GM04504 (cell line): ENCODE data around the gene IL36A.

Experiments used
- DNase-seq: peaks from one replicate; pipeline ENCODE4 v3.0.0-alpha.2; 2012; ENCODE audit warnings: low read depth

Gene IL36A, protein sequence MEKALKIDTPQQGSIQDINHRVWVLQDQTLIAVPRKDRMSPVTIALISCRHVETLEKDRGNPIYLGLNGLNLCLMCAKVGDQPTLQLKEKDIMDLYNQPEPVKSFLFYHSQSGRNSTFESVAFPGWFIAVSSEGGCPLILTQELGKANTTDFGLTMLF

DNA sequence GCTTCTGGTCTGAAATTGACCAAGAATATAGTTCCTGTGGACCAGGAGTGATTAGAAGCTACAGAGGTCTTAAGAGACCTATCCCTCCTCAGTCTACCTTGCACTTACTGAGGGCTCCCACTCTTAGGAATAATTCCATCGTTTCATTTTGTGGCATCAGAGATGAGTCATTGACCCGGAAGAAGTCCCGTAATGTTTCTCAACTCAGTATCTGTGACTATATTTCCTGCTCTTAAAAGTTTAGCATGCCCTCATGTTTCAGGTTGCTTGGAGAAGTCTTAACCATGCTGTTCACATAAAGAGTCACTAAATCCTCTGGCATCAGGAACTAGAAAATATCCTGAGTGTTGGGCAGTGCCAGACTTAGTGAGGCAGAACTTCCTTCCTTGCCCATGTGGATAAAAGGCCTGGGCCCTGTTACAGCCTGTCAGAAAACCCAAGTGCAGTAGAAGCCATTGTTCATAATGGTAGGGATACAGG lies at the start of gene IL36A:
TSS of gene IL36A (plus strand) at position 430 of the 480 bp plus-strand sequence. CDS start 413 bp downstream, outside the sequence.
- DNase-seq = no peak

- DNase-seq = no peak
These were observed 47.7 kb upstream of the IL36A start for GRCh38 chr2:112957511-112957910.

DNA sequence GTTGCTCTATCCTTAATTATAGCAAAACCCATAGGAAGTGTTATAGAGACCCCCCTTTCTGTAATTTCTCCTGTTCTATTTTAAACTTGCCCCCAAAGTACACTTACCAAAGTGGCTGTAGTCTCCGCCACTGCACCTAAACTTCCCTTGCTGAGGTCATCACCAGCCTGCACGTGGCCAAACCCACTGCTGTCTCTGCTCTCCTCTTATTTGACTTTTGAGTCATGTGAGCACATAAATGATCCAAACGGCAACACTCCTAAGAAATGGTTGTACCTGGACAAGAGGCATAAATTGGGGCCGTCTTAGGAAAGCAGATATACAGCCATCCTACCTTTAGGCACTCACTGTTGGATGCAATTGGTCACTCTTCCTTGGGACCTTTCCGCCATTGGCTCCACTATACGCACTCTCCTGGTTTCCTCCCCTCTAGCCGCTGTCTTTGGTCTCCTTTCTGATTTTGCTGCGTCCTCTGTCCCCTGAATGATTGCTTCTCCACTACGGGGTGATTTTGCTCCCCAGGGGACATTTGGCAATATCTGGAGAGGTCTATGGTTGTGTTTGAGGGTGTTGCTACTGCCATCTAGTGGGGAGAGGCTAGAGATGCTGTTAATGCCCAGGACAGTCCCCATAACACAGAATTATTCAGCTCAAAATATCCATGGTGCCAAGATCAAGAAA lies 46.7 kb upstream of the IL36A start:
- peak; percentile 30 for DNase-seq

- DNase-seq = no peak
These were observed 46.0 kb upstream of the IL36A start for GRCh38 chr2:112959109-112959812.

GRCh38 chr2:112960230-112960825 lies 44.9 kb upstream of the IL36A start:
- no peak for DNase-seq

- no peak for DNase-seq
These were observed 42.7 kb upstream of the IL36A start for GRCh38 chr2:112962308-112963175.

GRCh38 chr2:112967023-112967422 lies 38.2 kb upstream of the IL36A start:
- DNase-seq = no peak

- DNase-seq = no peak
These were observed 32.7 kb upstream of the IL36A start for GRCh38 chr2:112972423-112973086.

DNA sequence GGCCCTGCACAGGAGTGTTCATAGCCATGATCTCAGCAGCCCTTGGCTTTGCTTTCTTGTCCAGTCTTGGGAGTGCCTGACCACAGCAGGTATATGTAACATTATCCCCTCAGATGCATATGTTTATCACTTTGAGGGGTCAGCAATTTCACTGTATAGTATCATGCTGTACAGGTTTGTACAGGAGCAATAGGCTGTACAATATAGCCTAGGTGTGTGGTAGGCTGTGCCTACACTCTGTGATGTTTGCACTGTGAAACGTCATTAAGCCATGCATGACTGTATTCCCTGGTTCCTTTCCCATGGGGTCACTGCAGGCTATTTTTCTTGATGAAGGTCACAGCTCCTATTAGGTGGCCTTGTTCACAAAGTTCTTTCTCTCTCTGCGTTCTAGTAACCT lies 32.1 kb upstream of the IL36A start:
- DNase-seq = no peak

GRCh38 chr2:112977559-112978056 lies 27.7 kb upstream of the IL36A start, which contains the start of gene IL36G:
IL36G (plus strand) TSS chr2:112978006; CDS start chr2:112978639, 633 bp downstream.
- DNase-seq = no peak

- no peak for DNase-seq
These were observed 25.5 kb upstream of the IL36A start for GRCh38 chr2:112979731-112980130.

DNA sequence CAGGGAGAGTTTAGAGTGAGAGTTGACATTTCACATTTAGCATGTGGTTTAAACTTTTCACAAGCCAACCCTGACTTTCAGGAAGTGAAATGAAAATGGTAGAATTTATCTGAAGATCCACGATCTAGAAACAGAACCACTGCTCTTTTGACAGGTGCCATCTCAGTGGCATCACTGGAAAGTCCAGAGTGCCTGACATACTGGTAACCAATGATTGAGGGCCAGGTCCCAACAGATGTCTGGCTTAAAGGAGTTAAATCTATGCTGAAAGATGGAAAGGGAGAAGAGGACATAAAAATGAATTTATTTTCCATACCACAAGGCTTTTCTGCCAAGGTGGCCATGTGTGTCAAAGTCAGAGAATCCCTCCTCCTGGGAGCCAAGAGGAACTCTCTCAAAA lies 24.7 kb upstream of the IL36A start:
- DNase-seq = no peak

- no peak for DNase-seq
These were observed 20.2 kb upstream of the IL36A start for GRCh38 chr2:112985090-112985489.

- no peak for DNase-seq
These were observed 15.6 kb upstream of the IL36A start for GRCh38 chr2:112989611-112990010.

GRCh38 chr2:112993831-112994230 lies 11.4 kb upstream of the IL36A start:
- no peak for DNase-seq

DNA sequence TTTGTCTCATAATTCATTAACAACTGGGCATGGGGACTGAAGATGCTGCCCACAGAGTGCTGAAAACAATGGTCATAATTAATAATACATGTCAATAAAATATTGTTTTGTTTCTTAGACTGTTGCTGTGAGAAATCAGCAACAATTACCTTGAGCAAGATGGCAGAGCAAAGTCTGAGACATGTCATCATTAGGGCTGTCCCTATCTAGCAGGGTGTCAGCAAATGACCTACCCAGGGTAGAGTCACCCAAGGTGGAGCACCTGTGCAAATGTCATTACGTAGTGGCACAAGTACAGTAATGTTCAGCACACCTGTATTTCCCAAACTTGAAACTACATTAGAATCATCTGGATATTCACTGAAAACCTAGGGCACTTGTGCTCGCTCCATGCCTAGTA lies 10.6 kb upstream of the IL36A start:
- no peak for DNase-seq

DNA sequence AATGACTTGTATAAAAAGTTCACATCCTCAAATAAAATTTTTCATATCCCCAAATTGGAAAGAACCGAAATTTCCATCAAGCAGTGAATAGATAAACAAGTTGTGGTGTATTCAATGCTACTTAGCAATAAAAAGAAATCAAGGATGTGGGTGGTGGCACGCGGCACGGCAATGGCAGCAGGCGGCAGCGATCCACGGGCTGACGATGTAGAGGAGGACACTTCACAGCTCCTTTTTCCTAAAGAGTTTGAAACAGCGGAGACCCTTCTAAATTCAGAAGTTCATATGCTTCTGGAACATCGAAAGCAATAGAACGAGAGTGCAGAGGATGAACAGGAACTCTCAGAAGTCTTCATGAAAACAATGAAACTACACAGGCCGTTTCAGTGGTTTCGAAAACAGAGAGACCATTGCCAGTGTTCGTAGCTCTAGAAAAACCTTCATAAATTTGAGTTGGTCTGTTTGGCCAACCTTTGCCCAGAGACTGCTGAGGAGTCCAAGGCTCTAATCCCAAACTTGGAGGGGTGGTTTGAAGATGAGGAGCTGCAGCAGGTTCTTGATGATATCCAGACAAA lies 9.8 kb upstream of the IL36A start:
- no peak for DNase-seq

DNA sequence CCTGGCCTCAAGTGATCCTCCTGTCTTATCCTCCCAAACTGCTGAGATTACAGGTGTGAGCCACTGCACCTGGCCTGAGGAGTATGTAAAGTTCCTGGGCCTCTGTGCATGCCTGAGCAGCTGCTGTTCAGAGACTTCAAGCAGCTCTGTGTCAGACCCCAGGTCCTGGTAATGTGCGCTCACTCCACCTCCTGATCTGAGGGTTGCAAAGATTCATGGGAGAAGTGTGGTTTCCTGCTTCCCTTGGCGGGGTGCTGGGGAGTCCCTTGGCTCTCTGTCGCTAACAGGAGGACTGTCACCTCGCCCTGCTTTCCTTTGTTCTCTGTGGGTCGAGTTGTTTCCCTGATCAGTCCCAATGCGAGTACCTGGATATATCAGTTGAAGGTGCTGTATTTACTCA lies 8.6 kb upstream of the IL36A start:
- DNase-seq = no peak

DNA sequence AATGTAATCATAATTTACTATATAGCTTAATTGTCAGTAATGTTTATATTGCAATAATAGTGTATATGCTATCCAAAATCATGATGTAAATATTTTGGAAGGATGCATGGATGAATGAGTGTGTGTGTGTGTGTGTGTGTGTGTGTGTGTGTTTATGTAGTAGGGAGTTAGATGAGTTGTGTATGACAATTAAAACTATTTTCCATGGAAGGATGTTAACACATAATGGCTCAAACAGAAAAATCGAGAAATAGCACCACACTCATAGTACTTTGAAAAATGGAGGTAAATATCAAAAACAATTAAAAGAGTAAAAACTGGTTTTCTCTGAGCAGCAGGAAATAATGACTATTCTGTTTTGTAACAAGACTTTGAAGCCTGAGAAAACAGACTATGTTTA lies 8.1 kb upstream of the IL36A start:
- DNase-seq = no peak

GRCh38 chr2:113000436-113000835 lies 4.8 kb upstream of the IL36A start:
- no peak for DNase-seq

GRCh38 chr2:113002677-113003076 lies 2.6 kb upstream of the IL36A start:
- DNase-seq = no peak
